ENCODE results near the gene PARD3. TPM values are rescaled to one million over a fixed set of nuclear protein-coding genes. Genes with fewer than 3 reads are reported as not detected.
"Not testable (repeated sequence)": the region's sequence is repeated elsewhere in the genome, so short reads cannot be mapped to it uniquely, and the experiment has no call there.

Gene PARD3
- total RNA-seq, 1 donor from 2014 or later: 76.4 TPM

GRCh38 chr10:34759161-34759836 is 55.8 kb downstream of the PARD3 start:
- no peaks in the 10 kb centered on the region for H3K27me3 ChIP-seq (ENCODE audit: control insufficient read depth, insufficient read depth, low read length)
- no peak for TF ChIP-seq CTCF (IDR thresholded peaks at IDR 0.05; ENCODE audit: insufficient read depth, low read length, poor library complexity, severe bottlenecking)
- no peaks in the 10 kb centered on the region for H3K36me3 ChIP-seq (ENCODE audit: control insufficient read depth, insufficient read depth, low read length)
- no peak overlapping the region for H3K4me3 ChIP-seq (ENCODE audit: low read depth, low read length)
- DNase-seq (ENCODE audit: low read depth): no peak

- no peak for TF ChIP-seq CTCF (IDR thresholded peaks at IDR 0.05; ENCODE audit: insufficient read depth, low read length, poor library complexity, severe bottlenecking)
- DNase-seq (ENCODE audit: low read depth): peak; percentile 99
- Histone ChIP-seq H3K36me3 (ENCODE audit: control insufficient read depth, insufficient read depth, low read length) (no peaks in the 10 kb centered on the region), H3K27me3 (ENCODE audit: control insufficient read depth, insufficient read depth, low read length) (no peaks in the 10 kb centered on the region), H3K4me3 (ENCODE audit: low read depth, low read length) (no peak overlapping the region)
Observed at GRCh38 chr10:34758447-34758996, 56.6 kb downstream of the PARD3 start.

- DNase-seq (ENCODE audit: low read depth): no peak
- H3K36me3 ChIP-seq (ENCODE audit: control insufficient read depth, insufficient read depth, low read length): no peaks in the 10 kb centered on the region
- TF ChIP-seq CTCF (IDR thresholded peaks at IDR 0.05; ENCODE audit: insufficient read depth, low read length, poor library complexity, severe bottlenecking): no peak
- H3K4me3 ChIP-seq (ENCODE audit: low read depth, low read length): no peak overlapping the region
- no peaks in the 10 kb centered on the region for H3K27me3 ChIP-seq (ENCODE audit: control insufficient read depth, insufficient read depth, low read length)
Observed at GRCh38 chr10:34757933-34758332, 57.2 kb downstream of the PARD3 start.

- H3K36me3 ChIP-seq (ENCODE audit: control insufficient read depth, insufficient read depth, low read length); H3K27me3 ChIP-seq (ENCODE audit: control insufficient read depth, insufficient read depth, low read length); H3K4me3 ChIP-seq (ENCODE audit: low read depth, low read length); DNase-seq (ENCODE audit: low read depth): not testable (repeated sequence)
Observed at GRCh38 chr10:34757181-34757580, 57.9 kb downstream of the PARD3 start.

- no peak for DNase-seq (ENCODE audit: low read depth)
- Histone ChIP-seq H3K36me3 (ENCODE audit: control insufficient read depth, insufficient read depth, low read length) (no peaks in the 10 kb centered on the region), H3K27me3 (ENCODE audit: control insufficient read depth, insufficient read depth, low read length) (no peaks in the 10 kb centered on the region), H3K4me3 (ENCODE audit: low read depth, low read length) (no peak overlapping the region)
- no peak for TF ChIP-seq CTCF (IDR thresholded peaks at IDR 0.05; ENCODE audit: insufficient read depth, low read length, poor library complexity, severe bottlenecking)
Observed at GRCh38 chr10:34756584-34756983, 58.5 kb downstream of the PARD3 start.

- H3K4me3 ChIP-seq (ENCODE audit: low read depth, low read length): no peak overlapping the region
- H3K27me3 ChIP-seq (ENCODE audit: control insufficient read depth, insufficient read depth, low read length): no peaks in the 10 kb centered on the region
- TF ChIP-seq CTCF (IDR thresholded peaks at IDR 0.05; ENCODE audit: insufficient read depth, low read length, poor library complexity, severe bottlenecking): no peak
- DNase-seq (ENCODE audit: low read depth): no peak
- H3K36me3 ChIP-seq (ENCODE audit: control insufficient read depth, insufficient read depth, low read length): no peaks in the 10 kb centered on the region
Observed at GRCh38 chr10:34753014-34753757, 61.9 kb downstream of the PARD3 start.

Data from kidney epithelial cell (primary cell).